Ishikawa (cell line): ENCODE data around the gene SLC12A7.

Experiments
- CEBPB ChIP-seq: IDR thresholded peaks from 2 replicates; pipeline ENCODE4 v1.6.1; 2012
- CREB1 ChIP-seq: IDR thresholded peaks from 2 replicates; pipeline ENCODE4 v1.6.1; 2012; ENCODE audit warnings: low read depth
- EGR1 ChIP-seq: IDR thresholded peaks from 2 replicates; pipeline ENCODE4 v1.6.1; 2012
- EP300 ChIP-seq: IDR thresholded peaks from 2 replicates; pipeline ENCODE4 v1.6.1; 2012; ENCODE audit warnings: borderline replicate concordance
- FOXM1 ChIP-seq: IDR thresholded peaks from 2 replicates; pipeline ENCODE4 v1.6.1; 2012; ENCODE audit warnings: low read depth, borderline replicate concordance
- NFIC ChIP-seq: IDR thresholded peaks from 2 replicates; pipeline ENCODE4 v1.6.1; 2012
- RAD21 ChIP-seq: IDR thresholded peaks from 2 replicates; pipeline ENCODE4 v1.6.1; 2012; ENCODE audit warnings: low read depth
- TAF1 ChIP-seq: IDR thresholded peaks from 2 replicates; pipeline ENCODE4 v1.6.1; 2012; ENCODE audit warnings: low read depth, mild to moderate bottlenecking
- TCF12 ChIP-seq: IDR thresholded peaks from 2 replicates; pipeline ENCODE4 v1.6.1; 2012; ENCODE audit warnings: low read depth
- TEAD4 ChIP-seq: IDR thresholded peaks from 2 replicates; pipeline ENCODE4 v1.6.1; 2012
- YY1 ChIP-seq: IDR thresholded peaks from 2 replicates; pipeline ENCODE4 v1.6.1; 2012; ENCODE audit warnings: low read depth
- ZBTB7A ChIP-seq: IDR thresholded peaks from 2 replicates; pipeline ENCODE4 v1.6.1; 2012; ENCODE audit warnings: low read depth
- TF ChIP-seq, protein P1 (sequence below): IDR thresholded peaks from 2 replicates; pipeline ENCODE4 v1.6.1; 2012; ENCODE audit warnings: low read depth, mild to moderate bottlenecking
- TF ChIP-seq, protein P2 (sequence below): IDR thresholded peaks from 2 replicates; pipeline ENCODE4 v1.6.1; 2012
- TF ChIP-seq, protein P3 (sequence below): IDR thresholded peaks from 2 replicates; pipeline ENCODE4 v1.6.1; 2012

The SLC12A7 gene

DNA sequence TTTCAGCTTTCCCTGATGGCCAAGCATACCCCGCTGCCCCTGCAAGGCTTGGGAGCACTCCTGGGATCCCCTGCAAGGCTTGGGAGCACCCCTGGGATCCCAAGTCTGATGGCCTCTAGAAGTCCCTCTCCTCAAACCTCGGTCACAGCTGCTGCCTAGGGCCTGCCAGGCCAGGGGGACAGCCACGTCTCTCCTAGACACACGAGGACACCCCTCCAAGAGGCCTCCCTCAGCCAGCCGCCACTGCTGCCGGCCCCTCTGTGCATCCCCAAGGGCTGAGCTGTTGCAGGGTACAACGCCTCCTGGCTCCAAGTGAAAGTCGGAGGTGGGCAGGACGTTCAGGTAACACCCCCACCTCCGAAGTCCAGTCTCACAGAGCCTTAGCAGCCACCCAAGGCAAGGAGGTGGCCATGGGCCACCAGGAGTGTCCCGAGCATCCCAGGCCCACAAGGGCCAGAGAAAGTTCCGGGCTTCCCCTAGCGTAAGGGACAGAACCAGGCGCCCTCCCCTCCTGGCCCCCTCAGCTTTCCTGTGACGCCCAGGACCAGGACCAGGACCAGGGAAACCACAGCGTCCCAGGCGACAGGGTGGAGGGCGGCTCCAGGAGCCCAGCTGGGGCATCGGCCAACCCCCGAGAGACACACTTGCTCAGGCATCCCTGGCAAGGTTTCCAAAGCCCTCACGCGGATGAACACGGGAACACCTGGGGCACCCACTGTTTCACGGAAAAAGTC lies 17.3 kb upstream of the SLC12A7 start:
- TF ChIP-seq FOXM1 (no peak), TEAD4 (no peak), CREB1 (no peak), NFIC (no peak; the same call in 1 of the 2 replicates), RAD21 (no peak), ZBTB7A (no peak), EGR1 (no peak)
- TF ChIP-seq, protein P1, sequence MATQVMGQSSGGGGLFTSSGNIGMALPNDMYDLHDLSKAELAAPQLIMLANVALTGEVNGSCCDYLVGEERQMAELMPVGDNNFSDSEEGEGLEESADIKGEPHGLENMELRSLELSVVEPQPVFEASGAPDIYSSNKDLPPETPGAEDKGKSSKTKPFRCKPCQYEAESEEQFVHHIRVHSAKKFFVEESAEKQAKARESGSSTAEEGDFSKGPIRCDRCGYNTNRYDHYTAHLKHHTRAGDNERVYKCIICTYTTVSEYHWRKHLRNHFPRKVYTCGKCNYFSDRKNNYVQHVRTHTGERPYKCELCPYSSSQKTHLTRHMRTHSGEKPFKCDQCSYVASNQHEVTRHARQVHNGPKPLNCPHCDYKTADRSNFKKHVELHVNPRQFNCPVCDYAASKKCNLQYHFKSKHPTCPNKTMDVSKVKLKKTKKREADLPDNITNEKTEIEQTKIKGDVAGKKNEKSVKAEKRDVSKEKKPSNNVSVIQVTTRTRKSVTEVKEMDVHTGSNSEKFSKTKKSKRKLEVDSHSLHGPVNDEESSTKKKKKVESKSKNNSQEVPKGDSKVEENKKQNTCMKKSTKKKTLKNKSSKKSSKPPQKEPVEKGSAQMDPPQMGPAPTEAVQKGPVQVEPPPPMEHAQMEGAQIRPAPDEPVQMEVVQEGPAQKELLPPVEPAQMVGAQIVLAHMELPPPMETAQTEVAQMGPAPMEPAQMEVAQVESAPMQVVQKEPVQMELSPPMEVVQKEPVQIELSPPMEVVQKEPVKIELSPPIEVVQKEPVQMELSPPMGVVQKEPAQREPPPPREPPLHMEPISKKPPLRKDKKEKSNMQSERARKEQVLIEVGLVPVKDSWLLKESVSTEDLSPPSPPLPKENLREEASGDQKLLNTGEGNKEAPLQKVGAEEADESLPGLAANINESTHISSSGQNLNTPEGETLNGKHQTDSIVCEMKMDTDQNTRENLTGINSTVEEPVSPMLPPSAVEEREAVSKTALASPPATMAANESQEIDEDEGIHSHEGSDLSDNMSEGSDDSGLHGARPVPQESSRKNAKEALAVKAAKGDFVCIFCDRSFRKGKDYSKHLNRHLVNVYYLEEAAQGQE, result no peak
- TF ChIP-seq, protein P2, sequence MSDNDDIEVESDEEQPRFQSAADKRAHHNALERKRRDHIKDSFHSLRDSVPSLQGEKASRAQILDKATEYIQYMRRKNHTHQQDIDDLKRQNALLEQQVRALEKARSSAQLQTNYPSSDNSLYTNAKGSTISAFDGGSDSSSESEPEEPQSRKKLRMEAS, result no peak

DNA sequence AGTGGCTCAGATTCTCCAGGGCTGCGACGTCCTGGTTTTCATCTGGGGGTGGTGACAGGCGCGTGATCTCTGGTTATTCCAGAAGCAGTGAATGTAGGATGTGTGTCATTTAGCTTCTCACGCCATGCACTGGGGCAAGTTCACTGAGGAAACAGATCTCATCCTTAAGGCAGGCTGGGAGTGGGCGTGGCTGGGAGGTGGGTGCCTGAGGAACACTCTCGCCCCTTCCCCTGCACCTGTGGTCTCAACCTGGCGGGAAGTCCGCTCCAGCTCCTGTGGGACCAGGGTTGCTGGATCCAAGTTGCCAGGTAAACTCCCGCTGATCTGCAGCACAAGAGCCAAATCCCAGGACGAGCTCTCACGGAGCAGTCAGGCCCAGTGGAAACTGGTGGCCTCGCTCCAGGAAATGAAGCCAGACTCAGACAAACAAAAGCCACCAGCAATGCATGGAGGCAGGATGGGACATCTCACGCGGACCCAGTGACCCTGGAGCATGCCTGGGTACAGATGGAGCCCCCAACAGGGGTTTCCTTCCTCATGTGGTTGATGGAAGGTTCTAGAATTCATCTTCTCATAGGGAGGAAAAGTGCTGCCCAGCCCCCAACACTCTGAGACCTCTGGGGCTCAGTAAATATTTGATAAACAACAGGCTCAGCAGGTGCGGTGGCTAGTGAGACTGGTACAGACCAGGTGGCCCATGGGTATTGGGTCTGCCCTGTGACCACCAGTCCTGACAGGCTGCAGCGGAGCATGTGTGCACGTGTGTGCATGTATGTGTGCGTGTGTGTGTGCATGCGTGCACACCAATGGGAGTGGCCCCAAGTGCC lies 16.3 kb upstream of the SLC12A7 start:
- TF ChIP-seq EGR1, result no peak
- no peak for TF ChIP-seq RAD21
- no peak for TF ChIP-seq TCF12
- no peak for TF ChIP-seq YY1
- TF ChIP-seq ZBTB7A, result no peak
- TF ChIP-seq NFIC, result no peak
- no peak for TF ChIP-seq CREB1
- TF ChIP-seq FOXM1, result no peak
- TF ChIP-seq TEAD4, result no peak
- TF ChIP-seq, protein P2, result no peak
- TF ChIP-seq TAF1, result no peak
- TF ChIP-seq EP300, result no peak
- TF ChIP-seq, protein P3, sequence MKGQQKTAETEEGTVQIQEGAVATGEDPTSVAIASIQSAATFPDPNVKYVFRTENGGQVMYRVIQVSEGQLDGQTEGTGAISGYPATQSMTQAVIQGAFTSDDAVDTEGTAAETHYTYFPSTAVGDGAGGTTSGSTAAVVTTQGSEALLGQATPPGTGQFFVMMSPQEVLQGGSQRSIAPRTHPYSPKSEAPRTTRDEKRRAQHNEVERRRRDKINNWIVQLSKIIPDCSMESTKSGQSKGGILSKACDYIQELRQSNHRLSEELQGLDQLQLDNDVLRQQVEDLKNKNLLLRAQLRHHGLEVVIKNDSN, result no peak
- no peak for TF ChIP-seq CEBPB
- TF ChIP-seq, protein P1, result no peak

DNA sequence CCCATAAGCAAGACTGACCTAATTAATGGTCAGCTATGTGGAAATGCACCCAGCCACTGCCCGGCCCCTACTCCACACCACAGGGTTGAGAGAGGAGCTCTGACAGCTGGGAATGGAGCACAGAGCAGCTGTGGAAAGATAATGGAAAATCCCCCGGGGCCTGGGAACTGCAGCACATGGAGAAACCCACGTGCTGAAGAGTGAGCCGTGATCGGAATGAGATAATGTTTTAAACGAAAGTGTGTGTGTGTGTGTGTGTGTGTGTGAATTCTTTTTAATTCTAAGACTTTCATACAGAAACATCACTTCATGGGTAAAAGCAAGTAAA lies 13.1 kb upstream of the SLC12A7 start:
- TF ChIP-seq CREB1, result no peak
- TF ChIP-seq EP300, result no peak
- TF ChIP-seq TAF1, result no peak
- TF ChIP-seq, protein P1, result no peak
- TF ChIP-seq, protein P2, result no peak
- TF ChIP-seq NFIC, result no peak
- TF ChIP-seq CEBPB, result no peak
- TF ChIP-seq, protein P3, result no peak
- no peak for TF ChIP-seq TCF12
- no peak for TF ChIP-seq EGR1
- no peak for TF ChIP-seq RAD21
- no peak for TF ChIP-seq YY1
- TF ChIP-seq FOXM1, result no peak
- TF ChIP-seq ZBTB7A, result no peak
- TF ChIP-seq TEAD4, result no peak
